AG09309 (cell line): Measurements from ENCODE around the gene RAB19.

ENCODE experiments used
- DNase-seq: peaks from one replicate; pipeline ENCODE4 v3.0.0-alpha.2; 2010; ENCODE audit warnings: low read depth
- H3K4me3 ChIP-seq: 2 replicates; pipeline ENCODE4 v1.5.1; 2011; ENCODE audit warnings: mild to moderate bottlenecking, low read depth, low read length, moderate library complexity; ENCODE audit not compliant: control insufficient read depth
- TF ChIP-seq, protein P1 (sequence below): IDR thresholded peaks from 2 replicates; pipeline ENCODE4 v1.5.1; 2011; ENCODE audit warnings: mild to moderate bottlenecking, low read depth, low read length, inconsistent platforms; ENCODE audit not compliant: insufficient read depth, control insufficient read depth; ENCODE audit errors: missing control alignments

The RAB19 gene

DNA sequence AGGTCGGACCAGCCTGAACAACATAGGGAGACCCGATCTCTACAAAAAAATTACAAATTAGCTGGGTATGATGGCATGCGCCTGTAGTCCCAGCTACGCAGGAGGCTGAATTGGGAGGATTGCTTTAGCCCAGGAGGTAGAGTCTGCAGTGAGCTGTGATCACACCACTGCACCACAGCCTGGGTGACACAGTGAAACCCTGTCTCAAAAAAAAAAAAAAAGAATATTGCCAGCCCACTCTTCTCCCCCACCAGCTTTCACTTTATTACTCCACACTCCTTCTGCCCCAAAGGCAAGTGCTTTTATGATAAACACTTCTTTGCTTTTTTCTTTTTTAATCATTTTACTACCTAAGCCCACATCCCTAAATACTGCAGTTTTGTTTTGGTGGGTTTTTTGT, 14.8 kb downstream of the RAB19 start:
- TF ChIP-seq, protein P1, sequence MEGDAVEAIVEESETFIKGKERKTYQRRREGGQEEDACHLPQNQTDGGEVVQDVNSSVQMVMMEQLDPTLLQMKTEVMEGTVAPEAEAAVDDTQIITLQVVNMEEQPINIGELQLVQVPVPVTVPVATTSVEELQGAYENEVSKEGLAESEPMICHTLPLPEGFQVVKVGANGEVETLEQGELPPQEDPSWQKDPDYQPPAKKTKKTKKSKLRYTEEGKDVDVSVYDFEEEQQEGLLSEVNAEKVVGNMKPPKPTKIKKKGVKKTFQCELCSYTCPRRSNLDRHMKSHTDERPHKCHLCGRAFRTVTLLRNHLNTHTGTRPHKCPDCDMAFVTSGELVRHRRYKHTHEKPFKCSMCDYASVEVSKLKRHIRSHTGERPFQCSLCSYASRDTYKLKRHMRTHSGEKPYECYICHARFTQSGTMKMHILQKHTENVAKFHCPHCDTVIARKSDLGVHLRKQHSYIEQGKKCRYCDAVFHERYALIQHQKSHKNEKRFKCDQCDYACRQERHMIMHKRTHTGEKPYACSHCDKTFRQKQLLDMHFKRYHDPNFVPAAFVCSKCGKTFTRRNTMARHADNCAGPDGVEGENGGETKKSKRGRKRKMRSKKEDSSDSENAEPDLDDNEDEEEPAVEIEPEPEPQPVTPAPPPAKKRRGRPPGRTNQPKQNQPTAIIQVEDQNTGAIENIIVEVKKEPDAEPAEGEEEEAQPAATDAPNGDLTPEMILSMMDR = no peak
- H3K4me3 ChIP-seq = no peak overlapping the region
- no peak for DNase-seq

DNA sequence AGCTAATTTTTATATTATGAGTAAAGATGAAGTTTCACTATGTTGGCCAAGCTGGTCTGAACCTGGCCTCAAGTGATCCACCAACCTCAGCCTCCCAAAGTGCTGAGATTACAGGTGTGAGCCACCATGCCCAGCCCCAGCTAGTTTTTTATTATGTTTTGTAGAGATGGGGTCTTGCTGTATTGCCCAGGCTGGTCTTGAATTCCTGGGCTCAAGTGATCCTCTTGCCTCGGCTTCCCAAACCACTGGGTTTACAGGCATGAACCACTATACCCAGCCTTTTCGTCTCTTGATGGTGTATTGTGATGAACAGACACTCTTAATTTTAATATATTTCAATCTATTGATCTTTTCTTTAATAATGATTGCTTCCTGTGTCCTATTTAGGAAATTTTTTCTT, 17.7 kb downstream of the RAB19 start:
- no peak for DNase-seq
- TF ChIP-seq, protein P1 = no peak

DNA sequence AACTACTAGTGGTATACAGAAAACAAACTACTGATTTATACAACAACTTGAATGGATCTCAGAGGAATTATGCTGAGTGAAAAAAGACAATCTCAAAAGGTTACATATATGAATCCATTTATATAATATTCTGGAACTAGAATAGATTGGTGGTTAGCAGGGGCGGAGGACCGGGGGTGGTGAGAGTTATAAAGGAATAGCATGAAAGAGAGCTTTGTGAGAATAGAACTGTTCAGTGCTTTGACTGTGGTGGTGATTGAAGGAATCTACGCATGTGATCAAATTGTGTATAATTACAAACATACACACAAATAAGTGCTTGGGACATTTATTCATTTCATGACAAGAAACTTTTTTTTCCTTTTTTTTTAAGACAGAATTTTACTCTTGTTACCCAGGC, 19.6 kb downstream of the RAB19 start:
- DNase-seq = no peak
- TF ChIP-seq, protein P1 = no peak
- no peak overlapping the region for H3K4me3 ChIP-seq

More for the DNA sequence above, 17.7 kb downstream of the RAB19 start:
- no peak overlapping the region for H3K4me3 ChIP-seq

- no peak overlapping the region for H3K4me3 ChIP-seq
- no peak for DNase-seq
- TF ChIP-seq, protein P1 = no peak
These were observed 21.9 kb downstream of the RAB19 start for GRCh38 chr7:140425718-140426117.

- TF ChIP-seq, protein P1 = no peak
These were observed 22.3 kb downstream of the RAB19 start for GRCh38 chr7:140426130-140426529.

DNA sequence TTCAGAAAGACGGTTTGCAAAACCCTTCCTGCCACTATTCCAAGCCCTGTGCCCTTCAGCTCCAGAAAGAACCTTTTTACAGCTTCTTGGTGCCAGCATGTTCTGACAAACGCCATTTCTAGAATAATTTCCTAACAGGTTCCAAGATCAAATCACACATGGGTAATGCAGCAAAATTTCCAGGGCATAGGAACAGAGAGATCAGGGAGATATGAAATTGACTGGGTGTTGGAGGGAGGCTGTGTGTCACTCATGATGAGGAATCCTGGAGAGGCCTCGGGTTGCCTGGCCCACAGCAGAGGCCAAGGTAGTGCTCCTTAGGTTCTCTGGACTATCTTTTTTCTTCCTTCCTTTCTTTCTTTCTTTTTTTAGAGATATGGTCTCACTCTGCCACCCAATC, 29.5 kb downstream of the RAB19 start:
- no peak for DNase-seq
- H3K4me3 ChIP-seq = no peak overlapping the region
- TF ChIP-seq, protein P1 = no peak

More at GRCh38 chr7:140426130-140426529, 22.3 kb downstream of the RAB19 start:
- H3K4me3 ChIP-seq = no peak overlapping the region
- DNase-seq = no peak

GRCh38 chr7:140435252-140435895, 31.5 kb downstream of the RAB19 start:
- H3K4me3 ChIP-seq = no peak overlapping the region
- no peak for DNase-seq
- TF ChIP-seq, protein P1 = no peak
